ENCODE measurements around the gene TEX22.

DNA sequence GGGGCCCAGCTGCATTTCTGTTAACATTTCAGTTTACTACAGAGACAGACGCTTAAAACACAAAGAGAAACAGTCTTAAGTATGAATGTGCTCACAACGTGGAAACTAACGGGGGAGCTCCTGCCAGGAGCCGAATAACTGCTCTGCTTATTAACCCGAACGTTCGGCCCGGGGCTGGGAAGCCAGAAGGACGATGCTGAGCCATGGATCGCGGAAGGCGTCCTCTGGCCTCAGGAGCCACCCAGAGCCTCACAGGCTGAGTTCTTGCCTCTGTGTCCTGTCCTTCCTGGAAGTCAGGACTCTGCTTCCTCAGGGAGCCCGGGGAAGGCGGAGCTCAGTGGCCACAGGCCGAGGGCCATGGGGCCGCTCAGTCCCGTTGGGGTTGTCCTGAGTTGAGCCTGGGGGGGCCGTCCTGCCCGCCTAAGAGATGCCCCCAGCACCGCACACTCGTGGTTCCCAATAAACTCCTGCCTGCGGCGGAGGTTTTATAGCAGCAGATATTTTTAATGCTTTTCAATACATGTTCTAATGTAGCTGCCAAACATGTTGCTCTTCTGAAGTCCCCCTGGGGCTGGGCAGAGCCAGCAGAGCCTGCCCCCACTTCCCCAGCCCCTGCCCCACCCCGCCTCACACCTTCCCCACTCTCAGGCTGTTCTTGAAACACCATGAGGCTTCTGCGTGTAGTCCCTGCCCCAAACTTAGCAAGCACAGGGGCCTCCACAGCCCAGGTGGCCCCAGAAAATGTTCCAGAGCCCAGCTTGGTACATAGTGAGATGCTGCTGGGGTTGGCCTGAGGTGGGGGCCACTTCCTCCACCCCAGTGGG is 3.4 kb upstream of the TEX22 start:
- TF ChIP-seq, protein P1, sequence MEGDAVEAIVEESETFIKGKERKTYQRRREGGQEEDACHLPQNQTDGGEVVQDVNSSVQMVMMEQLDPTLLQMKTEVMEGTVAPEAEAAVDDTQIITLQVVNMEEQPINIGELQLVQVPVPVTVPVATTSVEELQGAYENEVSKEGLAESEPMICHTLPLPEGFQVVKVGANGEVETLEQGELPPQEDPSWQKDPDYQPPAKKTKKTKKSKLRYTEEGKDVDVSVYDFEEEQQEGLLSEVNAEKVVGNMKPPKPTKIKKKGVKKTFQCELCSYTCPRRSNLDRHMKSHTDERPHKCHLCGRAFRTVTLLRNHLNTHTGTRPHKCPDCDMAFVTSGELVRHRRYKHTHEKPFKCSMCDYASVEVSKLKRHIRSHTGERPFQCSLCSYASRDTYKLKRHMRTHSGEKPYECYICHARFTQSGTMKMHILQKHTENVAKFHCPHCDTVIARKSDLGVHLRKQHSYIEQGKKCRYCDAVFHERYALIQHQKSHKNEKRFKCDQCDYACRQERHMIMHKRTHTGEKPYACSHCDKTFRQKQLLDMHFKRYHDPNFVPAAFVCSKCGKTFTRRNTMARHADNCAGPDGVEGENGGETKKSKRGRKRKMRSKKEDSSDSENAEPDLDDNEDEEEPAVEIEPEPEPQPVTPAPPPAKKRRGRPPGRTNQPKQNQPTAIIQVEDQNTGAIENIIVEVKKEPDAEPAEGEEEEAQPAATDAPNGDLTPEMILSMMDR (IDR thresholded peaks at IDR 0.05; ENCODE audit: low read length): no peak
- TF ChIP-seq EZH2phosphoT487 (IDR thresholded peaks at IDR 0.05; ENCODE audit: low read length) (no peak), EZH2 (optimal IDR thresholded peaks at IDR 0.05; ENCODE audit: low read depth, low read length) (no peak)

Data from MM.1S (cell line).